HepG2 (cell line): ENCODE data around the gene NDUFAF3. TPM values are rescaled to one million over a fixed set of nuclear protein-coding genes. Genes with fewer than 3 reads are reported as not detected.

ENCODE experiments used
- ARHGAP35 ChIP-seq: sonication (generic); formaldehyde crosslinking; IDR thresholded peaks from 2 replicates; pipeline ENCODE4 v1.9.0; 2022; ENCODE audit warnings: mild to moderate bottlenecking, inconsistent platforms, moderate library complexity, missing genetic modification reagents, borderline replicate concordance
- ATF7 ChIP-seq, 2 experiments: fragments of 450-650 bp in 1 of 2; sonication (generic) in 1 of 2; formaldehyde crosslinking in 1 of 2; IDR thresholded peaks; 2 replicates each; pipeline versions ENCODE4 v1.4.0 to v1.6.1; 2016 to 2020; ENCODE audit warnings: antibody characterized with exemption in 1 of 2, mild to moderate bottlenecking in 1 of 2, missing genetic modification reagents in 1 of 2
- CHD2 ChIP-seq: IDR thresholded peaks from 2 replicates; pipeline ENCODE4 v1.6.1; 2011; ENCODE audit warnings: low read depth, low read length, improper control_type of control experiment
- FOXK1 ChIP-seq: sonication (generic); formaldehyde crosslinking; IDR thresholded peaks from 2 replicates; pipeline ENCODE4 v1.4.0; 2020; ENCODE audit warnings: low read depth, missing genetic modification reagents, borderline replicate concordance
- GABPA ChIP-seq, 2 experiments: IDR thresholded peaks; 2 replicates each; pipeline ENCODE4 v1.6.1; 2011 to 2016; ENCODE audit warnings: low read depth in 2 of 2, low read length in 1 of 2, missing biosample characterization in 1 of 2, missing genetic modification characterization in 1 of 2
- IRF9 ChIP-seq: sonication (generic); formaldehyde crosslinking; IDR thresholded peaks from 2 replicates; pipeline ENCODE4 v1.8.0; 2022; ENCODE audit warnings: missing genetic modification reagents, mild to moderate bottlenecking, borderline replicate concordance
- KDM4B ChIP-seq: sonication (generic); formaldehyde crosslinking; IDR thresholded peaks from 2 replicates; pipeline ENCODE4 v1.4.0; 2020; ENCODE audit warnings: missing genetic modification reagents
- LCORL ChIP-seq, 2 experiments: fragments of 450-650 bp in 1 of 2; sonication (generic) in 1 of 2; formaldehyde crosslinking in 1 of 2; IDR thresholded peaks; 2 replicates each; pipeline versions ENCODE4 v1.5.0 to v1.6.1; 2017 to 2020; ENCODE audit warnings: antibody characterized with exemption in 1 of 2, missing genetic modification reagents in 1 of 2
- MED13 ChIP-seq: sonication (generic); formaldehyde crosslinking; IDR thresholded peaks from 2 replicates; pipeline ENCODE4 v1.5.0; 2020; ENCODE audit warnings: missing genetic modification reagents
- MLLT10 ChIP-seq: sonication (generic); formaldehyde crosslinking; IDR thresholded peaks from 2 replicates; pipeline ENCODE4 v1.4.0; 2020; ENCODE audit warnings: missing genetic modification reagents
- MTERF4 ChIP-seq: sonication (generic); formaldehyde crosslinking; IDR thresholded peaks from 2 replicates; pipeline ENCODE4 v1.8.0; 2023; ENCODE audit warnings: mild to moderate bottlenecking, missing genetic modification reagents
- MYNN ChIP-seq: sonication (generic); formaldehyde crosslinking; IDR thresholded peaks from 2 replicates; pipeline ENCODE4 v1.4.0; 2020; ENCODE audit warnings: mild to moderate bottlenecking, low read depth, missing genetic modification reagents
- SP5 ChIP-seq: IDR thresholded peaks from 2 replicates; pipeline ENCODE4 v1.6.1; 2016; ENCODE audit warnings: low read depth, borderline replicate concordance
- SRSF1 ChIP-seq: fragments of 200-400 bp; formaldehyde crosslinking; optimal IDR thresholded peaks from 2 replicates; pipeline ENCODE3; 2017; ENCODE audit warnings: mild to moderate bottlenecking, low read depth, low read length, moderate library complexity
- ZBTB20 ChIP-seq: sonication (generic); formaldehyde crosslinking; IDR thresholded peaks from 2 replicates; pipeline ENCODE4 v1.8.1; 2023; ENCODE audit warnings: missing genetic modification reagents, low read depth, mild to moderate bottlenecking, borderline replicate concordance
- ZFAT ChIP-seq: sonication (generic); formaldehyde crosslinking; conservative IDR thresholded peaks from 2 replicates; pipeline ENCODE4 v1.8.1; 2023; ENCODE audit warnings: missing genetic modification reagents, inconsistent platforms
- ZNF281 ChIP-seq: sonication (generic); formaldehyde crosslinking; IDR thresholded peaks from 2 replicates; pipeline ENCODE4 v1.4.0; 2020; ENCODE audit warnings: missing genetic modification reagents, borderline replicate concordance
- ZNF362 ChIP-seq: sonication (generic); formaldehyde crosslinking; IDR thresholded peaks from 2 replicates; pipeline ENCODE4 v1.4.0; 2020; ENCODE audit warnings: missing genetic modification reagents, mild to moderate bottlenecking, borderline replicate concordance
- ZNF552 ChIP-seq: sonication (generic); formaldehyde crosslinking; IDR thresholded peaks from 2 replicates; pipeline ENCODE4 v1.9.0; 2022; ENCODE audit warnings: missing genetic modification reagents, mild to moderate bottlenecking, borderline replicate concordance
- ZNF639 ChIP-seq: conservative IDR thresholded peaks from 2 replicates; pipeline ENCODE4 v1.6.1; 2018; ENCODE audit warnings: missing genetic modification reagents
- polyA plus RNA-seq, 8 experiments: library from polyadenylated mRNA; depleted of rRNA in 3 of 8; stranded (reverse) in 7 of 8; unstranded in 1 of 8; fragments of >200 nt; fragmentation: Illumina TruSeq in 4 of 8; extraction: Trizol in 4 of 8; gene quantifications; 2 replicates each; pipeline versions ENCODE4 v1.2.1 to v1.2.3, GENCODE V29; 2011 to 2016; ENCODE audit warnings: low read depth in 4 of 8, missing spikeins in 1 of 8, mixed read lengths in 1 of 8; ENCODE audit not compliant: insufficient read depth in 1 of 8
- total RNA-seq, 5 experiments: library from RNA; depleted of rRNA; stranded (reverse); fragments of >200 nt; fragmentation: Illumina TruSeq; extraction: Trizol; gene quantifications; 2 replicates each; pipeline ENCODE4 v1.2.3, GENCODE V29; 2016; ENCODE audit warnings: low read depth in 1 of 5

NDUFAF3 gene
- total and polyA plus RNA-seq, 2 of the 13 experiments (the other 11 are each of a cell fraction or from before 2014, with no cell fraction given), result 39.0 to 50.0 TPM

GRCh38 chr3:49021213-49021812 lies 608 bp upstream of the NDUFAF3 start (continued):
- 0 out of 2 replicates have a peak, but pooled peaks have one; percentile 4 for TF ChIP-seq ZFAT
- TF ChIP-seq ZNF639, result peak; percentile 69
- TF ChIP-seq LCORL (IDR thresholded peaks at IDR 0.05), result no peak
- TF ChIP-seq LCORL (CRISPR knock-in tag; IDR thresholded peaks at IDR 0.05), result peak; percentile 63; the same call in 1 of the 2 replicates
- TF ChIP-seq CHD2, result no peak; the same call in 1 of the 2 replicates
- peak; percentile 95 for TF ChIP-seq SRSF1
- no peak for TF ChIP-seq MLLT10 (CRISPR knock-in tag)
- no peak for TF ChIP-seq ZNF552 (CRISPR knock-in tag)
- peak; percentile 67 for TF ChIP-seq IRF9
- TF ChIP-seq MYNN (CRISPR knock-in tag), result 0 out of 2 replicates have a peak, but pooled peaks have one; percentile 20
- TF ChIP-seq ATF7 (IDR thresholded peaks at IDR 0.05), result no peak
- TF ChIP-seq ATF7 (CRISPR knock-in tag; IDR thresholded peaks at IDR 0.05), result 0 out of 2 replicates have a peak, but pooled peaks have one; percentile 4
- peak; percentile 42; the same call in 1 of the 2 replicates for TF ChIP-seq MED13
- TF ChIP-seq ZNF281 (CRISPR knock-in tag), result 0 out of 2 replicates have a peak, but pooled peaks have one; percentile 16
- TF ChIP-seq FOXK1, result peak; percentile 38; the same call in 1 of the 2 replicates
- peak; percentile 68 for TF ChIP-seq SP5 (CRISPR knock-in tag)
- peak; percentile 32; the same call in 1 of the 2 replicates for TF ChIP-seq ZNF362 (CRISPR knock-in tag)
- TF ChIP-seq MTERF4 (CRISPR knock-in tag), result peak; percentile 56; the same call in 1 of the 2 replicates
- TF ChIP-seq ZBTB20 (CRISPR knock-in tag), result peak; percentile 55
- peak; percentile 13; the same call in 1 of the 2 replicates for TF ChIP-seq ARHGAP35 (CRISPR knock-in tag)
- TF ChIP-seq GABPA (IDR thresholded peaks at IDR 0.05; ENCODE audit: low read depth, low read length), result no peak
- TF ChIP-seq GABPA (CRISPR knock-in tag; IDR thresholded peaks at IDR 0.05; ENCODE audit: low read depth), result peak; percentile 58
- TF ChIP-seq KDM4B (CRISPR knock-in tag), result 0 out of 2 replicates have a peak, but pooled peaks have one; percentile 46
